NT2/D1 (cell line): ENCODE data around the gene BCOR.

Experiments
- DNase-seq: peaks from one replicate; pipeline ENCODE4 v3.0.0-alpha.2; 2011; ENCODE audit warnings: low read depth, low spot score
- H3K27me3 ChIP-seq: 2 replicates; pipeline ENCODE4 v1.6.0; 2011; ENCODE audit warnings: mild to moderate bottlenecking; ENCODE audit not compliant: insufficient read length, insufficient read depth
- H3K36me3 ChIP-seq: 2 replicates; pipeline ENCODE4 v1.6.1; 2011; ENCODE audit warnings: mild to moderate bottlenecking, low read length, mixed read lengths; ENCODE audit not compliant: insufficient read depth, insufficient read length
- H3K4me1 ChIP-seq: 2 replicates; pipeline ENCODE4 v1.5.1; 2011; ENCODE audit not compliant: insufficient read depth, insufficient read length
- H3K4me3 ChIP-seq: 2 replicates; pipeline ENCODE4 v1.5.1; 2011; ENCODE audit warnings: low read depth; ENCODE audit not compliant: insufficient read length
- H3K9ac ChIP-seq: 2 replicates; pipeline ENCODE4 v1.6.0; 2011; ENCODE audit warnings: low read depth; ENCODE audit not compliant: insufficient read length
- H3K9me3 ChIP-seq: 2 replicates; pipeline ENCODE4 v1.5.1; 2011; ENCODE audit warnings: mild to moderate bottlenecking, low read length; ENCODE audit not compliant: insufficient read depth
- SUZ12 ChIP-seq: IDR thresholded peaks from 2 replicates; pipeline ENCODE4 v1.6.1; 2011; ENCODE audit not compliant: insufficient read length, insufficient read depth; ENCODE audit errors: extremely low read depth
- YY1 ChIP-seq: IDR thresholded peaks from 2 replicates; pipeline ENCODE4 v1.6.1; 2011; ENCODE audit not compliant: insufficient read length, insufficient read depth
- ZNF274 ChIP-seq: IDR thresholded peaks from 2 replicates; pipeline ENCODE4 v1.6.1; 2011; ENCODE audit warnings: mild to moderate bottlenecking, low read depth, low read length

BCOR gene

DNA sequence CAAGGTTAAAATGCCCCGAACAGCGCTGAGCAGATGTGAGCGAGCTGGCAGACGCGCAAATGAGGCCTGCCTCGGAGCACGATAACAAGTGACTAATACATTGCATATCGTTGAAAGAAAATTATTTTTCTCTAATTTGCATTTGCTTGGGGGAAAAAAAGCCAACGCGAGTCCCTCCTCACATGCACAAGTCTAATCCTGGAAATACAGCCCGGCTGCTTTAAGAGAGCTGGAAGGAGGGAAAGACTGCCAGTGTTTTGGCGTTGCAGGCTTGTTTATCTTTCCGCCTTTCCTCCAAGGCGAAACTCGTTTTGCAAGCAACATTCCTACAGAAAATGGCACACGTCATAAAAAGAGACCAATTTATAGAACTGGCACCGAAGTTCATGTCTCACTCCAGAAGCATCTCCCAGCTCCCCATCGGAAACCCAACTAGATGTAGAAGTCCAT, 12.6 kb downstream of the BCOR start:
- peaks cover 26% of the 10 kb centered on the region for H3K4me1 ChIP-seq
- no peak overlapping the region for H3K4me3 ChIP-seq
- H3K9ac ChIP-seq, result no peak overlapping the region
- H3K36me3 ChIP-seq, result peaks cover 22% of the 10 kb centered on the region
- no peaks in the 10 kb centered on the region for H3K9me3 ChIP-seq
- peaks cover 34% of the 10 kb centered on the region for H3K27me3 ChIP-seq
- TF ChIP-seq YY1, result no peak
- no peak for TF ChIP-seq SUZ12
- no peak for TF ChIP-seq ZNF274
- DNase-seq, result no peak

DNA sequence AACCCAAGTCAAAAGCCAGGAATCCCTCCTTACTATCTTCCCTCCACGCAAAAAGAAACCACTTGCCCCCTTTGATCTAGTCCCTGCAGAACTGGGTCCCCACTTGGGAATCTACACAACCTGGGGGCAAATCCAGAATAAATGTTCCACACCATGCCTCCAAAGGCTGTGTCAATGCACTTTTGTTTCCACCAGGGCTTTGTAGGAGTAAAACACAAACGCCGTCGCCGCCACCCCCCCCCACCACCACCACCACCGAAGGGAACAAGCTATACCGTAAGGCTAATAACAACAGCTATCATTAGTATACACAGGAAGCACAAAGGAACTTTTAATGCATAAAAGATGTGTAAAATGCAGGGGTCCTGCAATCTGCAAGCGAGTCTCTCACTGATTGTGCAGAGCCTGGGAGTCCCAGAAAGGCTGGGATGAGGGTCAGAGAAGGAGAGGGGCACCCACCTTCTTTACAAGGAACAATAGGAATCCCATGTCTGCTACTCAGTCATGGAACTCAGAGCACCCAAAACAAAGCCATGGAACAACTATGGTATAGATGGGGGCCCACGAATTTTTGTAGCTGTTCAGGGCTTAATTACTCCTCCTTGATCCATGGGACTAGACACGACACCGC, 13.2 kb downstream of the BCOR start:
- Histone ChIP-seq H3K27me3 (peaks cover 34% of the 10 kb centered on the region), H3K4me1 (peaks cover 31% of the 10 kb centered on the region), H3K9ac (peak overlapping the region; percentile 61), H3K9me3 (no peaks in the 10 kb centered on the region), H3K4me3 (peak overlapping the region; percentile 32), H3K36me3 (peaks cover 22% of the 10 kb centered on the region)
- no peak for DNase-seq
- TF ChIP-seq SUZ12 (no peak), YY1 (no peak), ZNF274 (no peak)

DNA sequence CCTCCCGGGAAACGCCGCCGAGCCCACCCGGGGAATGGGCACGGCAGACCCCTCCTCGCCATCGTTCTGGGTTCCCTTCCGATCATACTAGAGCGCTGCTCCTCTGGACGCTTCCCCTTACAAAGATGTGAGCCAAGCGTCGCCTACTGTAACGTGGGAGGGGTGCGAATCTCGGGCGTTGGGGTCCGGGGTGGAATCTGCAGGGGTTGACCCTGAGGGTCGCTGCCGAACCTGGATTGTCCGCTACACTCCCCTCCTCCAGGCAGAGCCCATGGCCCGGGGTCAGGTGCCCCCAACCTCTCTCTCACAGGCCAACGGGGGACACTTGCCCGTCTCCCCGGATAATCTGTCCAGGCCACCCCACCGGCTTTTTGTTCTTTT, 13.8 kb downstream of the BCOR start:
- peaks cover 27% of the 10 kb centered on the region for H3K4me1 ChIP-seq
- peak overlapping the region; percentile 61 for H3K9ac ChIP-seq
- H3K36me3 ChIP-seq, result peaks cover 22% of the 10 kb centered on the region
- no peaks in the 10 kb centered on the region for H3K9me3 ChIP-seq
- TF ChIP-seq YY1 (no peak), SUZ12 (no peak), ZNF274 (no peak)
- peak overlapping the region; percentile 32 for H3K4me3 ChIP-seq
- no peak for DNase-seq
- H3K27me3 ChIP-seq, result peaks cover 34% of the 10 kb centered on the region

DNA sequence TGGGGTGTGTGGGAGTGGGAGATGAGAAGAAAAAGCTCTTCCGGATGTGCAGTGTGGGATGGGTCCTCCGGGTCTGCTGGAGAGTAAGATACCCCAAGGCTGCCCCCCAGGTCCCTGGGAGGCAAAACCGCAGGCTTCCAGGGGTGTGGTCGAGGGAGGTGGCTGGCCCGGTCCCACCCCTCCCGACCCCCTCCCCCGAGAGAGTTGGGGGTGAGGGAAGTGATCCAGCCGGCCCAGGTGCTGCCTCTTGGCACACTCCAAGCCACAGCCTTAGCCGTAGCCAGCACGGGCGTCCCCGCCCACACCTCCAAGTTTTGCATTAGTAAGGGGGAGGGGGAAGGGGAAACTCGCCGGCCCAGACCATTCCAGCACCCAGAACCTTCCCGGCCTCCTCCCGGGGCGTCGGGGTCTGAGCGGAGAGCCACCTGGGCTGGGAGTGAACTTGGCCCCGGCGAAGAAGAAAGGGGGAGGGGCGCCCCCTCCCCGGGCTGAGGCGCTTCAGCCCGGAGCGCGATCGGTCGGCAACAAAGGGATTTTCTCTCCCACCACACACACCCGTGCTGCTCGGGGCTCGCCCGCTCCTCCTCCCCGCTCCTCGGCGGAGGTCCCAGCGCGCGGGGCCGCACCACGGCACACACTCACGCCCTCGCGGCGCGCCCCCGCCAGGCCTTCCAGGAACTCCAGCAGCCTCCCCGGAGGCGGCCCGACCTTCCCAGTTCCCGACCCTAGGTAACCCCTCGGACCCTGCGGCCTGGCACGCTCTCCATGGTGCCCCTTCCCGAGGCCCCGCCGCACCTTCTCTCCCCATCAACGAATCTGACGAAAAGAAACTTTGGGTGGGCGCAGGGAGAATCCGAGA, 14.4 kb downstream of the BCOR start:
- Histone ChIP-seq H3K9me3 (no peaks in the 10 kb centered on the region), H3K27me3 (peaks cover 34% of the 10 kb centered on the region), H3K9ac (peak overlapping the region; percentile 61), H3K4me3 (peak overlapping the region; percentile 32), H3K4me1 (peaks cover 27% of the 10 kb centered on the region), H3K36me3 (peaks cover 23% of the 10 kb centered on the region)
- TF ChIP-seq YY1 (no peak), ZNF274 (no peak), SUZ12 (no peak)
- no peak for DNase-seq

DNA sequence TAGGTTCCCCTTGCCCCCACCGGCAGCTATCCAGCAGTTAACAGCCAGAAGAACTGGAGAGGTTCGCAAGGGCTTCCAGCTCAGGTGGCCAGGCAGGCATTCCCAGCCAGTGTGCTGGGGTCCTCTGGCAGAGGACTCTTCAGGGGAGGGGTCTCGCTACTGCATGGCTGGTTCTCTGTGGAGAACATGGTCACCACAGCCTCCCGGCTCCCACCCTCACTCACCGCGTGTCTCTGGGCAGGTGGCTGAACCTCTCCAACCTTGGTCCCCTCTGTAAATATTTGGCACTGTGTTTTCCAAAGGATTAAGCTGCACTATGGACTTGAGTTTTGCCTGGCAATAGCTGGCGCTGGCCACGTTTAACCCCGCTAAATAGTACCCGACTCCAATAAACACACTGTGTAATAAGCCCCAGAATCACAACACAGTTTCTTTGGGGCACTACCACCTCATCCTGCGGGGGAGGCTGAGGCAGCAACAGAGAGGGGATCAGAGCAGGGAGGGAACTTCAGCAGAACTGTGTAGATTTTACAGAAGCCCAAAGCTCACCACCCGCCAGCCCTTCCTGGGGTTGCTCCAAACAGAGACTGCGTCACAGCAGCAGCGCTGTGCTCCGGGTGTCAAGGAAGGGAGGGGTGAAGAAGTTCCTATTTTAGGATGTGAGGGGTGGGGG, 15.2 kb downstream of the BCOR start:
- peaks cover 30% of the 10 kb centered on the region for H3K36me3 ChIP-seq
- H3K27me3 ChIP-seq, result peaks cover 33% of the 10 kb centered on the region
- H3K4me1 ChIP-seq, result peaks cover 27% of the 10 kb centered on the region
- H3K9ac ChIP-seq, result peak overlapping the region; percentile 42
- TF ChIP-seq ZNF274 (no peak), YY1 (no peak), SUZ12 (no peak)
- H3K4me3 ChIP-seq, result no peak overlapping the region
- H3K9me3 ChIP-seq, result no peaks in the 10 kb centered on the region
- no peak for DNase-seq

DNA sequence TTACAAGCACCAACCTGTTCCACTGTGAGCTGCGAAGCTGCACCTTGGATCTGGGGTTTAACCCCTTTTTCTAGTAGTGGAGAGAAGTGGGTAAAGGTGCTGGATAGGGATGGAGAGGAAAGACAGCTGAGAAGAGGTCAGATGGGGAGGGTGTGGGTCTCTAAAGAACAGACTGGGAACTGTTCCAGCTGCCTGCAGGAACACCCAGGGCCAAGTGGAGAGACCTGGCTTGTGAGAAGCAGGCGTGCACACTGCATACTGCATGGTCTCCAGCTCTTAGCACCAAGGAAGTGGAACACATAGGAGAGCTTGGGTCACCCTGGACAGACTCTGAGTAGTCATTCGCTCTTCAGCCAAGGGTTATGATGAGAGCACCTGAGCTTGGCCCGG, 16.1 kb downstream of the BCOR start:
- peaks cover 23% of the 10 kb centered on the region for H3K4me1 ChIP-seq

DNA sequence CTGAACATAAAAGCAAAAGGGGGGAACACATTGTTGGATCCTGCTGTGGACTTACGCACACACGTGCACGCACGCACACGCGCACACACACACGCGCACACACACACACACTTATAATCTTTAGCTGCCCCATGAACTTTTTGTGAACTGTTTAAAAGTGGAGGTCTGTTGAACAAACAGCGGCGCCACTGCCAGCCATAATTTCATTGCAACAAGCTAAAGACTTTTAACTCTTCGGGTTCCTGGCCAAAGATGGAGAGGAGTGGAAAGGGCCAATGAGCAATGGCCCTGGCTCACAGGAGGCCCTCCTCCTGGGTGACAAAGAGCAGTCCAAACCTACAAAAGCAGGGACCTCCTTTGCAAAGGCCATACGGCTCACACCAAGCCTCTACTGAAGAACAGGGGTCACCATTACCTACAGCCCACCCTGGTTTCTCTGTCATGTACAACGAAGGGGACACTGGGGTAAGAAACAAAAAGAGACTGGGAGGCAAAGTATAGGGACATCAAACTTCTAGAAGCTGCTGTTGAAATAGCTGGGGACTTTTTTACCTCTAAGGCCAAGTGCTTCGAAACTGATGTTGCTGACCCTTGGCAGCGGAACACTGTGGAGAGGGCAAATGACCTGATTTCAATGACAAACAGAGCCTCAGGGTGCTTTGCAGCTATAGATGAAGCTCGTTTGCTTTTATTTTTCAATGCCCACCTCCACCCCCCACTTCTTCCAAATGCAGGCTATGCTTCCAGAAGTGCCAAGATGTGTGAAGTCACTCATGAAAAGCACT, 16.7 kb downstream of the BCOR start:
- no peak for DNase-seq
- Histone ChIP-seq H3K4me1 (peaks cover 22% of the 10 kb centered on the region), H3K4me3 (no peak overlapping the region), H3K36me3 (peaks cover 35% of the 10 kb centered on the region), H3K9me3 (no peaks in the 10 kb centered on the region), H3K9ac (no peak overlapping the region), H3K27me3 (peaks cover 22% of the 10 kb centered on the region)
- TF ChIP-seq ZNF274 (no peak), YY1 (no peak), SUZ12 (no peak)

More for the DNA sequence above, 16.1 kb downstream of the BCOR start:
- Histone ChIP-seq H3K9ac (no peak overlapping the region), H3K4me3 (no peak overlapping the region), H3K27me3 (peaks cover 27% of the 10 kb centered on the region), H3K9me3 (no peaks in the 10 kb centered on the region), H3K36me3 (peaks cover 32% of the 10 kb centered on the region)
- no peak for DNase-seq
- TF ChIP-seq YY1 (no peak), ZNF274 (no peak), SUZ12 (no peak)
